ENCODE data around the gene IGFLR1. TPM values are rescaled to one million over a fixed set of nuclear protein-coding genes. Genes with fewer than 3 reads are reported as not detected.
"Not testable (repeated sequence)": the region's sequence is repeated elsewhere in the genome, so short reads cannot be mapped to it uniquely, and the experiment has no call there.

The IGFLR1 gene
- total RNA-seq, 1 donor from 2014 or later = 2.3 TPM

DNA sequence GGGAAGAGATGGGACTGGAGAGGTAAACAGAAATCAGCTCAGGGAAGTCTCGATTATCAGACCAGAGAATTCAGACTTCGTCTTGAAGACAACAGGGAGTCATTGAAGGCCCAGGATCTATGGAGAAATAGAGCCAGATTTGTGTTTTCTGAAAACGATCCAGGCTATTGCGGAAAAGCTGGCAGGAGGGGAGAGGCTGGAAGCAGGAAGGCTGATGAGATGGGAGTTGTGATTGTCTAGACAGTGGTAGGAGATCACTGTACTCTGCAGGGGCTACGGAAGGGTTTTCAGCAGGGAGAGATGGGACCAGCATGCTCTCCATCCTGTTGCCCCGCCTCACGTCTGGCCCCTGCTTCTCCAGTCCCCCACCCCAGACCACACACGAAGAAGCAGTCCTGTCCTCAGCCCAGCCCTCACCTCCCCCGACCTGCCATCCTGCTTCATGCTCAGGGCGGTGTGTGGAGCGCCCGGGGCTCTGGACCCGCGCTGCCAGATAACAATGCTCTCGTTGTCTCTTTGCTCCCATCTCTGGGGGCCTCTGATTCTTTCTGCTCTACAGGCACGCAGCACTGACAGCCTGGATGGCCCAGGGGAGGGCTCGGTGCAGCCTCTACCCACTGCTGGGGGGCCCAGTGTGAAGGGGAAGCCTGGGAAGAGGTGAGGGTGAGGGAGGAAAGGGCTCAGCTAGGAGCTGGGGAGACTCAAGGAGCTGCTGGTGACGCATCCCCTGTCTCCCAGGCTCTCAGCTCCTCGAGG, 35.0 kb upstream of the IGFLR1 start:
- DNase-seq = no peak

DNA sequence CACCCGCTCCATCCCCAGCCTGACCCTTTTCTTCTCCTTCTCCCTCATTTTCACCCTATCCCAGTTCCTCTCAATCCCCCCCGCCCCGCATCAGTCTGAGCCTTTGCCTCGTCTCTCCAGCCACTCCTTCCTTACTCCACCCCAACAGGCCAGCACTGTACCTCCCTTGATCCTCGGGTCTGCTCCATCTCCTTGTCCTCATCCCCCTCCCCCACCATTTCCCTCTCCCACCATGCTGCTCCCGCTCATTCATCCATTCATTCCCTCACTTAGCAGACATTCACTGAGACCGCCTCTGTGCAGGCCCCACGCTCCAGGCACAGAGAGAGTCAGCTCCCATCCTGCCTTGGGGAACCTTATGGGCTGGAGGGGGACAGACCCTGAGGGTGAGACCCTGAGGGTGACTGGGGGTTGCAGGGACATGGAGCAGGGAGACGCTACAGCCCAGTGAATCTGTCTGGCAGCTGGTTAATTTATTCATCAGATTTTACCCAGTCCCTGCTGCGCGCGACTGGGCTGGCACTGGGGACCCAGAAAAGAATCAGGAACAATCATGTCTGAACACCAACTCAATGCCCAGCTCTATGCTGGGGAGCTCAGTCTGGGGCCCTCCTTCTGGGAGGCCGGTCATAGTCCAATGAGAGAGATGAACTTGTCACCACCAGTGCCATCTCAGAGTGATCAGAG, 34.0 kb upstream of the IGFLR1 start:
- no peak for DNase-seq

DNA sequence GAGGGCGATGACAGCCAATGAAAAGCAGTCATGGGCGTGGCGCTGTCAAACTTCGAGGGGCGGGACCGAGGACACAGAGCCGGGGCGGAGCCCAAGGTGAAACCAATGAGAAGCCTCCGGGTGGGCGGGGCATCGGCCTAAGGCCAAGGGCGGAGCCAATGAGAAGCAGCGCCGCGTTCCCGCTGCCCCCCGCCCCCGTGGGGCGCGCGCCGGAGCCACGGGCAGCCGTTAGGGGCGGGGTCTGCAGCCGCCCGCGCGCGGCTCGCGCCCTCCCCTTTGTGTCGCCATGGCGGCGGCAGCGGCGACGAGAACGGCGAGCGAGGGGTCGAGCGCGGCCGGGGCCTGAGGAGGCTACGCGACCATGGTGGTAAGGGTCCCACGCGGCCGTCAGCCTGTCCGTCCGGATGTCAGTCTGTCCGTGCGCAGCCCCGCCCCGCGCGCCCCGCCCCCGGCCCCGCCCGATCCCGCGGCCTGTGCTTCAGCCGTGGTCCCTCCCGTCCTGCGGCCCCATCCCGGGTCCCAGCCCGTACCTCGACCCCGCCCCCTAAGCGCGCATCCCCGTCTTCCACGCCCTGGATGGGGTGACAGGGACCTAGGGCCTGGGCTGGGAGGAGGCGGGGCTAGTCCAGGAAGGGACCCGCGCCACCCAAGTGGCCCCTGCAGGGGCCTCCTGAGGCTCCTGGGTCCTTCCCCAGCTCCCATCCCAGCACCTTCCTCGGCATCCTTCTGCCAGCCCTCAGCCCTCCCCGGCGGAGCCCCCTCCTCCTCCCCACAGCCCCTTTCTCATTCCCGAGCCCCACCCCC, 33.2 kb upstream of the IGFLR1 start, which contains the start of gene ARHGAP33:
TSS of gene ARHGAP33 (plus strand) at position 267 of the 804 bp plus-strand sequence. CDS start at position 362, 95 bp downstream.
- DNase-seq = peak; percentile 99

DNA sequence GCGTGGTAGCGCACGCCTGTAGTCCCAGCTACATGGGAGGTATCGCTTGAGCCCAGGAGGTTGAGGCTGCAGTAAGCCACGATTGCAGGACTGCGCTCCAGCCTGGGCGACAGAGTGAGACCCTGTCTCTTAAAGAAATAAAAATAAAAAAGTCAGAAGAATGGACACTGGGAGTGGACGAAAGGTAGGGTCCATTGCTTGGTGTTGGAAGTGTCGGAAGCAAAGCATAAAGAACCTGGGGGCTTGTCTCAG, 32.7 kb upstream of the IGFLR1 start:
- no peak for DNase-seq

DNA sequence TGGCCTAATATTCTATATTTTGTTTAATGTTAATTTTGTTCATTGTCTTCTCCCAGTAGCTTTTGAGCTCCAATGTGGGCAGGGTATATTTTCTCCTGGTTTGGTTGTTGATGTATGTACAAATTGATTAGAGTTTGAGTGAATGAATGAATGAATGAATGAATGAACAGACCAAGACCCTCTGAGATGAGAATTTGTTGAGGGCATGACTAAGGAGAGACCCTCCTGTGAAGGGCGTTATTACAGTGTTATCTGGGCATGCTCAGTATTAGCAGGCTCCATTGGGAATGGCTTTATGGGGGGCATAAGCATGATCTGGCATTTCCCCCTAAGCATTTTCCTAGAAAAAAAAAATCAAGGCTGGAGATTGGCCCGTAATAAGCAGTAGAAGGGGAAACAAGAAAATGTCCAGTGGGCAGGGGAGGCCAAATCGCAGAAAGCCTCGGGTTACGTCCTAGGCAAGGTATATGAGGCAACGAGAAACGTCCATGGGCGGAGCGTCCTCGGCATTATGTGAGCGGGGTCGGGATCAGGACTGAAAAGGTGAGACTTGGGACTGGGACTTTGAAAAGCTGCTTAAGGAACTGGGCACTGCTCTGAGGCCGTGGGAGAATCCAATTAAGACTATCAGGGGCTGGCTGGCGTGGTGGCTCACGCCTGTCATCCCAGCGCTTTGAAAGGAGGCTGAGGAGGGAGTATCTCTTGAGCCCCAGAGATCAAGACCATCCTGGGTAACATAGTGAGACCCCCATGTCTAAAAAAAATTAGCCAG, 32.2 kb upstream of the IGFLR1 start:
- no peak for DNase-seq

DNA sequence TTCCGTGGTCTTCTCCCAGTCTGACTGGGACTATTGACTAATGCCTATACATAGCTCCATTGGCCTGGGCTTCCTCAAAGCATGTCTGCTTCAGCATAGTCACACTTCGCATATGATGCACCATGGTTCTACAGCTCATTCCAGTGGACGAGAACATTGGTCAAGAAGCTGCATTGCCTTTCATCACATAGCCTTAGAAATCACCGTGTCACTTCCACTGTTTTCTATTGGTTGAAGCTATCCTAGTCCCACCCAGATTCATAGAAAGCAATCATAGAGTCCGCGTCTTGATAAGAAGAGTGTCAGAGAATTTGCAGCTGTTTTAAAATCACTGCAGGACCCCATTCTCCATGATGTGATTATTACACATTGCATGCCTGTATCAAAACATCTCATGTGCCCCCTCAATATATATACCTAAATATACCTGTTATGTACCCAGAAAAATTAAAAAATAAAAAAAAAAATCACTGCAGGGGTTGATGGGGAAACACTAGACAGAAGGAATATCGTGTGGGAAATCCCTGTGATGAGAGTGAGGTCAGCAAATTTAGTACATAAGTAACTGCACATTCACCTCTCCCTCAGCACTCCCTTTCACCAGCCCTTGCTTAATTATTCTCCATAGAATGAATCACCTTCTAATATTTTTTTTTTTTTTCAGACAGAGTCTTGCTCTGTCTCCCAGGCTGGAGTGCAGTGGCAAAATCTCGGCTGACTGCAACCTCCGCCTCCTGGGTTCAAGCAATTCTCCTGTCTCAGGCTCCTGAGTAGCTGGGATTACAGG, 31.0 kb upstream of the IGFLR1 start:
- no peak for DNase-seq

DNA sequence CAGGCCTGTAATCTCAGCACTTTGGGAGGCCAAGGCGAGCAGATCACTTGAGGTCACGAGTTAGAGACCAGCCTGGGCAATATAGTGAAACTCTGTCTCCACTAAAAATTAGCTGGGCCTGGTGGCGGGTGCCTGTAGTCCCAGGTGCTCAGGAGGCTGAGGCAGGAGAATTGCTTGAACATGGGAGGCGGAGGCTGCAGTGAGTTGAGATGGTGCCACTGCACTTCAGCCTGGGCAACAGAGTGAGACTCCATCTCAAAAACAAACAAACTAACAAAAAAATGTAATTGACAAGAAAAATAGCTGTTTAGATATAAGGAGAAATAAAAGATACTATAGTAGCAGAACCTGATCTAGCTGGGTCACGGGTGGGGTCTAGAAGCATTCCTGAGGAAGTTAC, 30.1 kb upstream of the IGFLR1 start:
- DNase-seq = not testable (repeated sequence)

DNA sequence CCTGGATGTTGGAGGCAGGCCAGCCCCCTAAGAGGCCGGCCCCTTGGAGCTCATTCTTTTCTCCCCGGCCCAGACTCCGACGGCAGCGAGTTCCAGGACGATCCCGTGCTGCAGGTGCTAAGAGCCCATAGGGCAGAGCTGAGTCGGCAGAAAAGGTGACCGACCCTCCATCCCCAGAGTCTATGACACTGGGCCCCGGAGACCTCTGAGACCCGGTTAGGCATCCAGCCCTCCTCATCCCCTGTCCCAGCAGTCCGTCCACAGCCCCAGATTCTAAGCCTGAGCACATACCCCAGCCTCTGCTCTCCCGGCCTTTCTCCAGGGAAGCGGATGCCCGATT, 25.8 kb upstream of the IGFLR1 start:
- DNase-seq = no peak

DNA sequence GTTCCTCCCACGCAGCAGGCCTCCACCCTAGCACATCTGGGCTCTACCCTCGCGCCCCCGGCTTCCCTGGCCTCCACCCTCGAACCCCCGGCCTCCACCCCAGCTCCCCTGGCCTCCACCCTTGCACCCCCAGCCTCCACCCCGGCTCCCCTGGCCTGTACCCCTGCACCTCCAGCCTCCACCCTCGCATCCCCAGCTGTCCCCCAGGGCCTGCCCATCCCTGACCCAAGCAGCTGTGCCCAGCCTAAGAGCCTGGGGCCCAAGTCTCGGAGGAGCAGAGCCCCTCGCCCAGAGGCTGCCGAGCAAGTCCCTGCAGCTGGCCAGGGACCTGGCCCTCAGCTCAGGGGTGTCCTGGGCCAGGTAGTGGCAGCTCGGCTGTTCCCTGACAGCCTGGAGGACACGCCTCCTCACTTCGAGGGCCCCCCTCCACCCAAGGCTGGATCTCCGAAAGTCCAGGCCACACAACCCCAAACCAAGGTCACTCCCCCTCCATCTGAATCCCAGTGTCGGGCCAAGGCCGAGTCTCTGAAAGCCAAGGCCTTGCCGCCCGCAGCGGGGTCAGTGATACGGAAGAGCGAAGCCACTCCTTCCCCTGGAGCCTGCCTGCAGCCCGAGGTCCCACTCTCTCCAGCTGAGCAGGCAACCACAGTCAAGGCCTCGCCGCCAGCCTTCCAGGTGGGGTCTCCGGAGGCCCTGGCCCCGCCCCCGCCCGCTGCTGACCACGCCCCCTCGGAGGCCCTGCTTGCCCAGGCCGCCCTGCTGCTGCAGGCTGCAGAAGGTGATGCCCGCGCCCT, 25.2 kb upstream of the IGFLR1 start:
- DNase-seq = peak; percentile 47

DNA sequence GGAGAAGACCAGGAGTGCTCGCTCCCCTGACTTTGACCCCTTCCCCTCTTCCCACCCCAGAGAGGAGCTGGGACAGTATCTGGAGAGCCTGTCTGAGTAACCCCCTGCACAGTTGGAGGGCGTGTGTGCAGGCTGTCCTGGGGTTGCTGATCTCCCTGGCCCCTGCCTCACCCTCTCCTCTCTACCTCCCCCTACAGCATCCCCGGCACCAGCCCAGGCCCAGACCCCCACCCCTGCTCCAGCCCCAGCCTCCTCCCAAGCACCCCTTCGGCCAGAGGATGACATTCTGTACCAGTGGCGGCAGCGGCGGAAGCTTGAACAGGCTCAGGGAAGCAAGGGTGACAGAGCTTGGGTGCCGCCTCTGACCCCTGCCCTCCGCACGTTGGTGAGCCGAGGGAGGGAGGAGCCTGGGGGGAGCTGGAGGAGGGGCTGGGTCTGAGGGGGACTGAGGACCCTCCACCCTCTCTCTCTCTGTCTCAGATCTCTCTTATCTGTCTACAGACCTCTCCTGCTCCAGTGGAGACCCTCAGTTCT, 24.4 kb upstream of the IGFLR1 start:
- DNase-seq = no peak

DNA sequence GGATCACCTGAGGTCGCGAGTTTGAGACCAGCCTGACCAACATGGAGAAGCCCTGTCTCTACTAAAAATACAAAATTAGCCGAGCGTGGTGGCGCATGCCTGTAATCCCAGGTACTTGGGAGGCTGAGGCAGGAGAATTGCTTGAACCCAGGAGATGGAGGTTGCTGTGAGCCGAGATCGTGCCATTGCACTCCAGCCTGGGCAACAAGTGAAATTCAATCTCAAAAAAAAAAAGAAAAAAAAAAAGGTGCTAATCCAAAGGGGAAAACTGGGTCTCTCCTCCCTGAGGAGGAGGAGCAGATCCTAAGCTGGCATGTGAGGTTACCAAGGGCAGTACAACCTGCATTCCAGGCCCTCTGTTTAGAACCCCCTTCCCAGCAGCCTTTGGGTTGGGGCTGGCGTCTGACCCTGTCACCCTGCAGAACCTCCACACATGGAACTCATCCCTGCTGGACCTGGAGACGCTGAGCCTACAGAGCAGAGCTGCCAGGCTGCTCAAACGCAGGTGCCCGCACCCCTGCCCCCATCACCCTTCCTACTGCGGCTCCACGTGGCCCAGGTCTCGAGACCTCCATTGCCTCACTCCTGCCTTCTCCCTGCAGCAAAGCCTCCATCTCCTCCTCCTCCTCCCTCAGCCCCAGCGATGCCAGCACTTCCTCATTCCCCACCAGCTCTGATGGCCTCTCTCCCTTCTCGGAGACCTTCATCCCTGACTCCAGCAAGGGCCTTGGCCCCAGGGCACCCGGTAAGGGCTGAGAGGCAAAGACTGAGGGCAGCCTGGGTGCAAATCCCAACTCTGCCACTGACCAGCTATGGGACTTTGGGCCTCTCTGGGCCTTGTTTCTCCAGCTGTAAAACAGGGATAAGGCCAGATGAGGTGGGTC, 22.4 kb upstream of the IGFLR1 start:
- no peak for DNase-seq

DNA sequence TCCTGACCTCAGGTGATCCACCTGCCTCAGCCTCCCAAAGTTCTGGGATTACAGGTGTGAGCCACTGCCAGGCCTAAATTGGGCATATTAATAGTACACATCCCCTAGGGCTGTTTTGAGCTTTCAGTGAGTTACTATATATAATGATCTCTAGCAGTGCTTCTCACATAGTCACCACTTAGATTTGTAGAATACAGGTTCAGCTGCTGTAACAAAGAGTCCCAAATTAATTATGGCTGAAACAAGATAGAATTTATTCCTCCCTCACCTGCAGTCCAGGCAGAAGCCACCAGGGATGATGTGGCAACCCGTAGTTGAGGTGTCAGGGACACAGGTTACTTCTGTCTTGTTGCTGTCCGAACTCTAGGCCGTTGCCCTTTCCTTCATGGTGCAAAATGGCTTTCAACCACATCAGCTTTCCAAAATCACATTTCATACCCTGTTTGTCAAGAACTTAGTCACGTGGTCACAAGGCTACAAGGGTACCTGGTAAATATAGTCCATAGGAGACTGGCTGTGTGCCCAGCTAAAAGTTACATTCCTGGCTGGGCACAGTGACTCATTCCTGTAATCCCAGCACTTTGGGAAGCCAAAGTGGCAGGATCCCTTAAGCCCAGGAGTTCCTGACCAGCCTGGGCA, 18.6 kb upstream of the IGFLR1 start:
- no peak for DNase-seq

DNA sequence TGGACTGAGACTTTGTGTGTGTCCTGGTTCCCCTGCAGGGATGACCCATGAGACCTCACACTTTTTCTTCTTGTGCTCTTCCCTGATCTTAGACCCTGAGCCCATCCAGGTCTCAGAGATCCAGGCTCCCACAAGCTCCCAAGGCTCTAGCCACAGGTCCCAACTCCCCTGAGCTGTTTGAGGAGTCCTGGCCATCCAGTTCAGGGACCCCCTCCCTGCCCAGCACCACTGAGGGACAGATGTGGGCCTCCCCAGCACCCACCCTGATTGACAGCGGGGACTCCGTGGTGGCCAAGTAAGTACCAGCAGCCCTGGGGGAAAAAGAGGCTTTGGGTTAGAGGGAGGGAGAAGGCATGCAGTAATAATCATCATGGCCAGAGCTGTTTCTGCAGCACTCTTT, 17.4 kb upstream of the IGFLR1 start:
- no peak for DNase-seq

DNA sequence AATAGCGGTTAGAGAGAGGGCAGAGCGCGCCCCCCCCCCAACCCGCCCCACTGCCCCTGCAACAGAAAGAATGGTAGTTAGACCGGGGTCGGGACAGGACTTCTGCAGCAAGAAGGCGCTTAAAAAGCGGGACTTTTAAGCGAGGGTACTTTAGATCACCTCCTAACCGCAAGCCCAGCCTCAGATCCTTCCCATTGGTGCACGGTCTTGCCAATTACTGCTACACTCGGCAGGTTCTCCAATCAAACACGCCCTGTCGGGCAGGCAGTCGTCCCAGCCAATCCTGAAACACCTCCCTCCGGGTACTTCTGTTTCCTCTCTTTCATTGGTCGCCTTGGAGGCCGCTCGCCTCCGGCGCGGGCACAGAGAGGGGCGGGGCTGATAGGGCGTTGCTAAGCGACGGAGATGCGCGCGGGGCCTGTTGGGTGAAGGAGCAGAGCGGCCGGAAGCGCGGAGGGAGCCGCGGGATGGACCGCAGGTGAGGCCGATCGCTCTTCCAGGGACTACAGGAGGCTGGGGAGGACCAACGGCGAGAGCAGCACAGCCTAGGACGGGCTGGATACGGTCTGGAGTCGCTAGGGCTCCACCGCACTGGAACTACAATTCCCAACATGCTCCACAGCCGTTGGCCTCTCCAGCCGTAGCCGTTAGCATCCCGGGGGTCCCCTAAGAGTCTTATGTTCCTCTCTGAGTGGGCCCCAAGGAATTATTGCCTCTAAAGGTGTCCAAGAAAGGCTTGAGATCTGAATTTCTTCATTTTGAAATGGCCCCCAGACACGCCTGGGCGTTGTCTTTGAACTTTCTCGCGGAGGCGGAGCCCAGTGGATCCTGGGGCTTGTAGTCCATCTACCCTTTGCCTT, 15.7 kb upstream of the IGFLR1 start, which contains the start of gene PROSER3:
TSS of gene PROSER3 (plus strand) at position 428 of the 860 bp plus-strand sequence. CDS start at position 468, 40 bp downstream.
- peak; percentile 100 for DNase-seq

DNA sequence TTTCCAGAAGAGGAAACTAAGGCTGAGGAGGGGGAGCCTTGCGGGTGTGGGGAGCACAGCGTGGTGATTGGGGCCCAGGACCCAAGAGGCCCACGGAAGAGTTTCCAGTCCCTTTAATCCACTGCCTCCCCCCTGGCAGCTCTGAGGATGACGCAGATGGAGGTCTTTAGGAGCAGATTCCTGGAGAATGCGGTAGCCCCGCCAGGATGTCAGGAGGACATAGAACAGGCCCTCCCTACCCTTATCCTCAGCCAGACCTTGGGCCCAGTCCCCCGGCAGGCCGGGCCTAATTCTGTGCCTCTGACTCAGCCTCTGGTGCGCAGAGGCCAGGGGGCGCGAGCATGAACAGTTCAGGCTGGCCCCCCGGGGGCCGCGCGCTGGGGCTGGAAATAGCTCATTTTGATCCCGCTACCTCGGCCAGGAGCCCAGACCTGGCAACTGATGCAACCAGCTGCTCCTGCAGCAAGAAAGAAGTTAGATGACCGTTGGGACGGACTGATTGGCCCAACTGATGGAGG, 15.0 kb upstream of the IGFLR1 start:
- DNase-seq = peak; percentile 97

DNA sequence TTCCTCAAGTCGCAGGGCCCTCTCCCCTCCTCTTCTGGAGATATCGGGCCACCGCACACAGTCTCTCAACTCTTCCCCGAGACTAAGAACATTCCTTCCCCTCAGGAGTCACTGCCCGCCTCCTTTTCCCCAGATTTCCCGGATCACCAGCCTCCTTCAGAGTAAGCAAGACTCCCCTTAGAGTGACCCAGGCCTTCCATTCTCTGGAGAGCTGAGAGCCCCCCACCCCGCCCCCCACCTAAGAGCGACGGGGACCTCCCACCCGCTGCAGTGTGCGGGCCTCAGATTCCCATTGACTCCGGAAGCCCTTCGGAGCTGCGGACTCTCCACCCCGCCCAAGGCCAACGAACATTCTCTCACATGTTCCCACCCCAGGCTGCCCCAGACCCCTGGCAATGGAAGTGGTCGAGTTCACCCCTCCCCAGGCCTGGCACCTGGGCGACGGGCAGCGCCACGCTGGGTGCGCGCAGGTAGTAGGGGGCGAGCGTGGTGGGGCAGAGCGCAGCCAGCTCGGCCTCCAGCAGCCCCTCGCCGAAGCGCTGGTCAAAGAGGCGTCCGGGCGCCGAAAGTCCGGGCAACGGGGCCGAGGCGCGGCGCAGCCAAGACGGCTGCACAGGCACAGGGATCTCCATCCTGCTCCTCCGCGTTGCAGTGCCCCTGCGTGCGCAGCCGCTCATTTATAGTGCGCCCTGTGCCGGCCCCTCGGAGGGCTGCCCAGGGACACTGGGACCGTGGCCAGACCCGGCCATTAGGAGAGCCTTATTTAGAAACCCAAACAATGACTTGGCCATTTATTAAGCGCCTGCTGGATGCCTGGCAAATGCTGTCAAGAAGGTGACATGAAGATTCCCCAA, 14.4 kb upstream of the IGFLR1 start, which contains the start of gene HSPB6:
TSS of gene HSPB6 (minus strand) at position 653 of the 854 bp plus-strand sequence. CDS start at position 632, 21 bp downstream.
- DNase-seq = peak; percentile 86

All from tongue (tissue), 2 donors.